GM21723 (cell line): ENCODE data around the gene CXCR2.

Experiments
- ATAC-seq: cut with Tn5 transposase; IDR thresholded peaks from one replicate; pipeline ENCODE4 v1.9.1; 2021; ENCODE audit warnings: mild to moderate bottlenecking, moderate library complexity; ENCODE audit not compliant: unreplicated experiment

Gene CXCR2

GRCh38 chr2:218180467-218181114, 54.8 kb downstream of the CXCR2 start:
- no peak for ATAC-seq

GRCh38 chr2:218184331-218184730, 58.5 kb downstream of the CXCR2 start:
- no peak for ATAC-seq

DNA sequence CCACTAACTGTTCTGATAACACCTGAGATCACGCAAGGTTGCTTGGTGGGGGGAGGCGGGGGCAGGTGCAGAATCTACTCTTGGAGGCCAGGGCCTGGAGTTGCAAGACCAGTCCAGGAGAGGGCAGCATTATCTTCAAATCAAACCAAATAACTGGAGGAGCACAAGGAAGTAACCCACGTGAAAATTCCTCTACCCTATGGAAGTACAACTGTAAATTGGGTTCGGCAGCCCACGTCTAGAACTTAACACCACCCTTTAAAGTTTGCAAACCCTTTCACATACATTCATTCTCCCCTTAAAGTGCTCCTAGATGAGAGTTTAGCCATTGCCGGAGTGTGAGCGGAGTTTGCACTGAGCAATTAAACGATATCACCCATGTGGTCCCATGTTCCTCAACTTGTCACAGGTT, 60.5 kb downstream of the CXCR2 start:
- peak; percentile 76 for ATAC-seq
